ENCODE data around the gene MLLT3.

DNA sequence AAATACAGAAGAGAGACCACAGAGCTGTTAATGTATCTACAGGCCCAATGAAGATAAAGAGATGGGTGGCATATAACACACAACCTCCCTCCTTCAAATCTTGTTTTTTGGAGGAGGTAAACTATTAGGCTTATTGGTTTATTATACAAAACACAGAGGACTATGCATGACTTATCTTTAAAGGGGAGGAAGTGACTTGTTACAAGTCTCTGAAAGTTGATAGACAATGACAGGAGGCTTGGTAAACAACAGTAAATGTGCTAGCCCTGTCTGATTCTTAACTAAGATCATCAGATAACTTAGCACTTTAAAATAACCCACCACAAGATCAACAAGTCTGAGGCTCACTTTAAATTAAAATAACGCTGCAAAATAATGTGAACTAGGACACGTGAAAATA, 219.0 kb downstream of the MLLT3 start:
- TF ChIP-seq, protein P1, sequence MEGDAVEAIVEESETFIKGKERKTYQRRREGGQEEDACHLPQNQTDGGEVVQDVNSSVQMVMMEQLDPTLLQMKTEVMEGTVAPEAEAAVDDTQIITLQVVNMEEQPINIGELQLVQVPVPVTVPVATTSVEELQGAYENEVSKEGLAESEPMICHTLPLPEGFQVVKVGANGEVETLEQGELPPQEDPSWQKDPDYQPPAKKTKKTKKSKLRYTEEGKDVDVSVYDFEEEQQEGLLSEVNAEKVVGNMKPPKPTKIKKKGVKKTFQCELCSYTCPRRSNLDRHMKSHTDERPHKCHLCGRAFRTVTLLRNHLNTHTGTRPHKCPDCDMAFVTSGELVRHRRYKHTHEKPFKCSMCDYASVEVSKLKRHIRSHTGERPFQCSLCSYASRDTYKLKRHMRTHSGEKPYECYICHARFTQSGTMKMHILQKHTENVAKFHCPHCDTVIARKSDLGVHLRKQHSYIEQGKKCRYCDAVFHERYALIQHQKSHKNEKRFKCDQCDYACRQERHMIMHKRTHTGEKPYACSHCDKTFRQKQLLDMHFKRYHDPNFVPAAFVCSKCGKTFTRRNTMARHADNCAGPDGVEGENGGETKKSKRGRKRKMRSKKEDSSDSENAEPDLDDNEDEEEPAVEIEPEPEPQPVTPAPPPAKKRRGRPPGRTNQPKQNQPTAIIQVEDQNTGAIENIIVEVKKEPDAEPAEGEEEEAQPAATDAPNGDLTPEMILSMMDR (IDR thresholded peaks at IDR 0.05; ENCODE audit: low read depth, low read length), result no peak
- no peak for TF ChIP-seq EZH2phosphoT487 (IDR thresholded peaks at IDR 0.05; ENCODE audit: low read depth)

Data from OCI-LY3 (cell line).